ENCODE measurements around the gene RBPJ. TPM values are rescaled to one million over a fixed set of nuclear protein-coding genes. Genes with fewer than 3 reads are reported as not detected.

RBPJ gene
- total and polyA plus RNA-seq, 2 of the 8 experiments (the other 6 are each of a cell fraction or from before 2014, with no cell fraction given): 65.5 to 217 TPM

- TF ChIP-seq TBP (IDR thresholded peaks at IDR 0.05; ENCODE audit: low read depth, low read length) (no peak), SRF (IDR thresholded peaks at IDR 0.05; ENCODE audit: low read depth, low read length) (no peak), JUN (IDR thresholded peaks at IDR 0.05; ENCODE audit: low read depth, low read length) (no peak)
Observed at GRCh38 chr4:26294904-26295303, 25.9 kb upstream of the RBPJ start (continued).

All from H1 (cell line).